Loucy (cell line): ENCODE measurements around the gene PMCH.

ENCODE experiments used
- H2AFZ ChIP-seq: fragments of 200-600 bp; sonication (generic); 2 replicates; pipeline ENCODE4 v1.6.0; 2016; ENCODE audit warnings: antibody characterized with exemption, mild to moderate bottlenecking, low read length, moderate library complexity
- H3F3A ChIP-seq: fragments of 200-600 bp; 2 replicates; pipeline ENCODE4 v1.6.0; 2016; ENCODE audit warnings: antibody characterized with exemption, low read depth, mild to moderate bottlenecking
- H3K27me3 ChIP-seq: fragments of 200-600 bp; sonication (generic); 2 replicates; pipeline ENCODE4 v1.6.1; 2014; ENCODE audit warnings: low read length, mild to moderate bottlenecking; ENCODE audit not compliant: insufficient read depth, poor library complexity, severe bottlenecking
- H3K36me3 ChIP-seq: fragments of 200-600 bp; sonication (generic); 2 replicates; pipeline ENCODE4 v1.6.1; 2016; ENCODE audit warnings: low read length; ENCODE audit not compliant: insufficient read depth
- H3K4me1 ChIP-seq: fragments of 200-600 bp; sonication (generic); 2 replicates; pipeline ENCODE4 v1.5.1; 2014; ENCODE audit warnings: low read length, mild to moderate bottlenecking; ENCODE audit not compliant: insufficient read depth, poor library complexity, severe bottlenecking
- H3K4me2 ChIP-seq: fragments of 200-600 bp; sonication (generic); 2 replicates; pipeline ENCODE4 v1.6.0; 2014; ENCODE audit warnings: antibody characterized with exemption, low read length, low read depth, mild to moderate bottlenecking; ENCODE audit not compliant: poor library complexity, severe bottlenecking
- H3K4me3 ChIP-seq: fragments of 200-600 bp; sonication (generic); 2 replicates; pipeline ENCODE4 v1.5.1; 2014; ENCODE audit warnings: low read length, mild to moderate bottlenecking, mixed read lengths; ENCODE audit not compliant: poor library complexity, severe bottlenecking
- H3K79me2 ChIP-seq: fragments of 200-600 bp; sonication (generic); 2 replicates; pipeline ENCODE4 v1.6.1; 2014; ENCODE audit warnings: low read length; ENCODE audit not compliant: insufficient read depth
- H3K9ac ChIP-seq: fragments of 200-600 bp; sonication (generic); 2 replicates; pipeline ENCODE4 v1.6.0; 2014; ENCODE audit warnings: mild to moderate bottlenecking, low read depth, low read length, moderate library complexity; ENCODE audit not compliant: poor library complexity, severe bottlenecking
- H3K9me2 ChIP-seq: fragments of 200-600 bp; sonication (generic); replicated peaks from 2 replicates; pipeline ENCODE4 v1.6.1; 2016; ENCODE audit warnings: low read depth, low read length, mixed read lengths
- H3K9me3 ChIP-seq: fragments of 200-600 bp; sonication (generic); 2 replicates; pipeline ENCODE4 v1.6.1; 2014; ENCODE audit warnings: mild to moderate bottlenecking, antibody characterized with exemption, low read length, low read depth; ENCODE audit not compliant: insufficient read depth
- H4K20me1 ChIP-seq: fragments of 200-600 bp; sonication (generic); 2 replicates; pipeline ENCODE4 v1.6.0; 2014; ENCODE audit warnings: antibody characterized with exemption, low read length, mild to moderate bottlenecking; ENCODE audit not compliant: insufficient read depth, poor library complexity, severe bottlenecking
- CTCF ChIP-seq: fragments of 200-600 bp; sonication (generic); conservative IDR thresholded peaks from 2 replicates; pipeline ENCODE4 v1.5.1; 2014; ENCODE audit warnings: mild to moderate bottlenecking, antibody characterized with exemption, low read length
- EZH2phosphoT487 ChIP-seq: fragments of 200-600 bp; IDR thresholded peaks from 2 replicates; pipeline ENCODE4 v1.6.1; 2018; ENCODE audit warnings: antibody characterized with exemption, mild to moderate bottlenecking, moderate library complexity, borderline replicate concordance

The PMCH gene

DNA sequence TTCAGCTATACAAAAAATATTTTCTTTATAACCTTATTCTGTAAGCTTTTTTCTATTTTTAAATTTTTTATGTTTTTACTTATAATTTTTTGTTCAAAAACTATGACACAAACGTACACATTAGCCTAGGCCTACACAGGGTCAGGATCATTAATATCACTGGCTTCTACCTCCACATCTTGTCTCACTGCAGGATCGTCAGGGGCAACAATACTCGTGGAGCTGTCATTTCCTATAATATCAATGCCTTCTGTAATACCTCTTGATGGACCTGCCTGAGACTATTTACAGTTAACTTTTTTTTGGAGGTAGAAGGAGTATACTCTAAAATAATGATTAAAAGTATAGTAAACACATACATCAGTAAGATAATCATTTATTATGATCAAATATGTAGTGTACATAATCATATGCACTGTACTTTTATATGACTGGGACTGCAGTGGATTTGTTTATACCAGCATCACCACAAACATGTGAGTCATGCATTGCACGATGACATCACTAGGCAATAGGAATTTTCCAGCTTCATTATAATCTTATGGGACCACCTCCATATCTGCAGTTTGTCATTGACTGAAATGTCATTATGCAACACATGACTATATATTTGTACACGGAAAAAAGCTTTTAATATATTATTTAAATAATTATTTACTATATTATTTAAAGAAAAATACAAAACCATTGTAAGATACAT, 18.5 kb upstream of the PMCH start:
- no peak overlapping the region for H3K9ac ChIP-seq
- no peaks in the 10 kb centered on the region for H3K4me1 ChIP-seq
- TF ChIP-seq EZH2phosphoT487 (no peak), CTCF (no peak)
- H3F3A ChIP-seq, result no peaks in the 10 kb centered on the region
- H3K4me3 ChIP-seq, result no peak overlapping the region
- H3K27me3 ChIP-seq, result no peaks in the 10 kb centered on the region
- no peaks in the 10 kb centered on the region for H4K20me1 ChIP-seq
- no peaks in the 10 kb centered on the region for H3K79me2 ChIP-seq
- no peaks in the 10 kb centered on the region for H3K9me3 ChIP-seq
- H3K4me2 ChIP-seq, result no peak overlapping the region
- H2AFZ ChIP-seq, result no peak overlapping the region
- H3K36me3 ChIP-seq, result no peaks in the 10 kb centered on the region
- H3K9me2 ChIP-seq, result no peaks in the 10 kb centered on the region

DNA sequence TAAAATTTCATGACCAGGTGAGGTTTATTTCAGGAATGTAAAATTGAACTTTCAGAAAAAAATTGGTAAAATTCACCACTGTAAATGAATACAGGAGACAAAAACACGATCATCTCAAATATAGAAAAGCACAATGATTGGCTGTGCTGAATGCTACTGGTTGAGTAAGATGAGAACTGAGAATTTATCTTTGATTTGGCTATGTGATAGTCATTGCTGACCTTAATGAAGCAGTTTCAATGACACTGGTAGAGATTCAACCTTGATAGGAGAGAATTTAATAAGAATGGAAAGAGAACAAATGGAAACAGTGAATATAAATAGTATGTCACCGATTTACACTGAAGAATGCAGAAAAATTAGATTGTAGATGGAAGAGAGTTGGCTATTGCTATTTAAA, 6.4 kb upstream of the PMCH start:
- H3F3A ChIP-seq, result no peaks in the 10 kb centered on the region
- no peaks in the 10 kb centered on the region for H3K4me1 ChIP-seq
- H3K79me2 ChIP-seq, result no peaks in the 10 kb centered on the region
- peaks cover 7% of the 10 kb centered on the region; the same call in 1 of the 2 replicates for H3K36me3 ChIP-seq
- no peaks in the 10 kb centered on the region for H3K27me3 ChIP-seq
- no peak overlapping the region for H2AFZ ChIP-seq
- no peaks in the 10 kb centered on the region for H3K9me3 ChIP-seq
- no peak overlapping the region for H3K4me2 ChIP-seq
- H4K20me1 ChIP-seq, result no peaks in the 10 kb centered on the region
- no peaks in the 10 kb centered on the region for H3K9me2 ChIP-seq
- H3K9ac ChIP-seq, result no peak overlapping the region
- TF ChIP-seq CTCF (no peak), EZH2phosphoT487 (no peak)
- no peak overlapping the region for H3K4me3 ChIP-seq

GRCh38 chr12:102202556-102202955, 4.9 kb upstream of the PMCH start:
- no peaks in the 10 kb centered on the region for H3F3A ChIP-seq
- H3K27me3 ChIP-seq, result no peaks in the 10 kb centered on the region
- H4K20me1 ChIP-seq, result no peaks in the 10 kb centered on the region
- H3K4me3 ChIP-seq, result no peak overlapping the region
- H2AFZ ChIP-seq, result no peak overlapping the region
- no peaks in the 10 kb centered on the region for H3K9me2 ChIP-seq
- TF ChIP-seq CTCF (no peak), EZH2phosphoT487 (no peak)
- no peaks in the 10 kb centered on the region for H3K79me2 ChIP-seq
- H3K4me1 ChIP-seq, result no peaks in the 10 kb centered on the region
- H3K9me3 ChIP-seq, result no peaks in the 10 kb centered on the region
- H3K4me2 ChIP-seq, result no peak overlapping the region
- H3K9ac ChIP-seq, result no peak overlapping the region
- H3K36me3 ChIP-seq, result peaks cover 11% of the 10 kb centered on the region; the same call in 1 of the 2 replicates
